ENCODE data around the gene ANKRD37.

ANKRD37 gene

GRCh38 chr4:185380320-185380719 is 16.3 kb upstream of the ANKRD37 start:
- no peaks in the 10 kb centered on the region for H3K9me3 ChIP-seq (ENCODE audit: control insufficient read depth, low read length)
- no CpG with 5 or more reads among the region's 1 CpG for WGBS, 2 experiments (ENCODE audit: insufficient coverage in 2 of 2)
- no peak overlapping the region for H3K4me3 ChIP-seq (ENCODE audit: extremely low read depth, insufficient read depth, low read length, poor library complexity, severe bottlenecking)
- no peaks in the 10 kb centered on the region for H3K4me1 ChIP-seq (ENCODE audit: control insufficient read depth, insufficient read depth, low read length, poor library complexity, severe bottlenecking)
- peaks cover 5% of the 10 kb centered on the region for H3K36me3 ChIP-seq (ENCODE audit: control insufficient read depth, insufficient read depth, low read length)
- H3K27ac ChIP-seq (ENCODE audit: low read depth, low read length, severe bottlenecking) = no peak overlapping the region

- Histone ChIP-seq H3K4me1 (ENCODE audit: control insufficient read depth, insufficient read depth, low read length, poor library complexity, severe bottlenecking) (peaks cover 3% of the 10 kb centered on the region), H3K36me3 (ENCODE audit: control insufficient read depth, insufficient read depth, low read length) (peaks cover 5% of the 10 kb centered on the region), H3K9me3 (ENCODE audit: control insufficient read depth, low read length) (no peaks in the 10 kb centered on the region), H3K4me3 (ENCODE audit: extremely low read depth, insufficient read depth, low read length, poor library complexity, severe bottlenecking) (no peak overlapping the region), H3K27ac (ENCODE audit: low read depth, low read length, severe bottlenecking) (no peak overlapping the region)
- no CpG with 5 or more reads among the region's 4 CpGs for WGBS, 2 experiments (ENCODE audit: insufficient coverage in 2 of 2)
Measured at GRCh38 chr4:185381288-185382196, 15.1 kb upstream of the ANKRD37 start.

- H3K4me3 ChIP-seq (ENCODE audit: extremely low read depth, insufficient read depth, low read length, poor library complexity, severe bottlenecking) = no peak overlapping the region
- peaks cover 3% of the 10 kb centered on the region for H3K4me1 ChIP-seq (ENCODE audit: control insufficient read depth, insufficient read depth, low read length, poor library complexity, severe bottlenecking)
- H3K27ac ChIP-seq (ENCODE audit: low read depth, low read length, severe bottlenecking) = no peak overlapping the region
- peaks cover 5% of the 10 kb centered on the region for H3K36me3 ChIP-seq (ENCODE audit: control insufficient read depth, insufficient read depth, low read length)
- no peaks in the 10 kb centered on the region for H3K9me3 ChIP-seq (ENCODE audit: control insufficient read depth, low read length)
Measured at GRCh38 chr4:185382754-185383153, 13.9 kb upstream of the ANKRD37 start.

GRCh38 chr4:185383451-185383850 is 13.2 kb upstream of the ANKRD37 start:
- WGBS, 2 experiments (ENCODE audit: insufficient coverage in 2 of 2) = 71 to 86% methylated on average over 3 to 4 of the region's 4 CpGs
- Histone ChIP-seq H3K36me3 (ENCODE audit: control insufficient read depth, insufficient read depth, low read length) (peaks cover under 1% of the 10 kb centered on the region), H3K27ac (ENCODE audit: low read depth, low read length, severe bottlenecking) (no peak overlapping the region), H3K9me3 (ENCODE audit: control insufficient read depth, low read length) (no peaks in the 10 kb centered on the region), H3K4me3 (ENCODE audit: extremely low read depth, insufficient read depth, low read length, poor library complexity, severe bottlenecking) (no peak overlapping the region), H3K4me1 (ENCODE audit: control insufficient read depth, insufficient read depth, low read length, poor library complexity, severe bottlenecking) (peaks cover 3% of the 10 kb centered on the region)

- H3K4me3 ChIP-seq (ENCODE audit: extremely low read depth, insufficient read depth, low read length, poor library complexity, severe bottlenecking) = no peak overlapping the region
- peaks cover 3% of the 10 kb centered on the region for H3K4me1 ChIP-seq (ENCODE audit: control insufficient read depth, insufficient read depth, low read length, poor library complexity, severe bottlenecking)
- no peak overlapping the region for H3K27ac ChIP-seq (ENCODE audit: low read depth, low read length, severe bottlenecking)
- WGBS, 2 experiments (ENCODE audit: insufficient coverage in 2 of 2) = 67 to 86% methylated on average over 1 of the region's 2 CpGs
- H3K36me3 ChIP-seq (ENCODE audit: control insufficient read depth, insufficient read depth, low read length) = no peaks in the 10 kb centered on the region
- H3K9me3 ChIP-seq (ENCODE audit: control insufficient read depth, low read length) = no peaks in the 10 kb centered on the region
Measured at GRCh38 chr4:185384061-185384460, 12.6 kb upstream of the ANKRD37 start.

- 84 to 90% methylated on average over 4 to 6 of the region's 10 CpGs for WGBS, 2 experiments (ENCODE audit: insufficient coverage in 2 of 2)
- Histone ChIP-seq H3K27ac (ENCODE audit: low read depth, low read length, severe bottlenecking) (peak overlapping the region; percentile 41), H3K36me3 (ENCODE audit: control insufficient read depth, insufficient read depth, low read length) (no peaks in the 10 kb centered on the region), H3K9me3 (ENCODE audit: control insufficient read depth, low read length) (no peaks in the 10 kb centered on the region), H3K4me1 (ENCODE audit: control insufficient read depth, insufficient read depth, low read length, poor library complexity, severe bottlenecking) (peaks cover 3% of the 10 kb centered on the region), H3K4me3 (ENCODE audit: extremely low read depth, insufficient read depth, low read length, poor library complexity, severe bottlenecking) (no peak overlapping the region)
Measured at GRCh38 chr4:185384930-185385331, 11.7 kb upstream of the ANKRD37 start.

GRCh38 chr4:185387957-185388356 is 8.7 kb upstream of the ANKRD37 start:
- H3K36me3 ChIP-seq (ENCODE audit: control insufficient read depth, insufficient read depth, low read length) = no peaks in the 10 kb centered on the region
- 93 to 99% methylated on average over 10 to 11 of the region's 12 CpGs for WGBS, 2 experiments (ENCODE audit: insufficient coverage in 2 of 2)
- no peak overlapping the region for H3K4me3 ChIP-seq (ENCODE audit: extremely low read depth, insufficient read depth, low read length, poor library complexity, severe bottlenecking)
- no peaks in the 10 kb centered on the region for H3K9me3 ChIP-seq (ENCODE audit: control insufficient read depth, low read length)
- H3K4me1 ChIP-seq (ENCODE audit: control insufficient read depth, insufficient read depth, low read length, poor library complexity, severe bottlenecking) = peaks cover 3% of the 10 kb centered on the region
- H3K27ac ChIP-seq (ENCODE audit: low read depth, low read length, severe bottlenecking) = no peak overlapping the region

- Histone ChIP-seq H3K4me3 (ENCODE audit: extremely low read depth, insufficient read depth, low read length, poor library complexity, severe bottlenecking) (no peak overlapping the region), H3K9me3 (ENCODE audit: control insufficient read depth, low read length) (no peaks in the 10 kb centered on the region), H3K4me1 (ENCODE audit: control insufficient read depth, insufficient read depth, low read length, poor library complexity, severe bottlenecking) (no peaks in the 10 kb centered on the region), H3K27ac (ENCODE audit: low read depth, low read length, severe bottlenecking) (no peak overlapping the region), H3K36me3 (ENCODE audit: control insufficient read depth, insufficient read depth, low read length) (no peaks in the 10 kb centered on the region)
- 88 to 94% methylated on average over 4 to 6 of the region's 6 CpGs for WGBS, 2 experiments (ENCODE audit: insufficient coverage in 2 of 2)
Measured at GRCh38 chr4:185390941-185391340, 5.7 kb upstream of the ANKRD37 start.

- no peaks in the 10 kb centered on the region for H3K9me3 ChIP-seq (ENCODE audit: control insufficient read depth, low read length)
- WGBS, 2 experiments (ENCODE audit: insufficient coverage in 2 of 2) = no CpG with 5 or more reads among the region's 1 CpG
- H3K4me1 ChIP-seq (ENCODE audit: control insufficient read depth, insufficient read depth, low read length, poor library complexity, severe bottlenecking) = no peaks in the 10 kb centered on the region
- H3K4me3 ChIP-seq (ENCODE audit: extremely low read depth, insufficient read depth, low read length, poor library complexity, severe bottlenecking) = no peak overlapping the region
- no peak overlapping the region for H3K27ac ChIP-seq (ENCODE audit: low read depth, low read length, severe bottlenecking)
- no peaks in the 10 kb centered on the region for H3K36me3 ChIP-seq (ENCODE audit: control insufficient read depth, insufficient read depth, low read length)
Measured at GRCh38 chr4:185392156-185392555, 4.5 kb upstream of the ANKRD37 start.

- no peak overlapping the region for H3K4me3 ChIP-seq (ENCODE audit: extremely low read depth, insufficient read depth, low read length, poor library complexity, severe bottlenecking)
- WGBS, 2 experiments (ENCODE audit: insufficient coverage in 2 of 2) = 92% methylated on average over 8 of the region's 12 CpGs
- H3K36me3 ChIP-seq (ENCODE audit: control insufficient read depth, insufficient read depth, low read length) = no peaks in the 10 kb centered on the region
- no peaks in the 10 kb centered on the region for H3K4me1 ChIP-seq (ENCODE audit: control insufficient read depth, insufficient read depth, low read length, poor library complexity, severe bottlenecking)
- H3K27ac ChIP-seq (ENCODE audit: low read depth, low read length, severe bottlenecking) = no peak overlapping the region
- no peaks in the 10 kb centered on the region for H3K9me3 ChIP-seq (ENCODE audit: control insufficient read depth, low read length)
Measured at GRCh38 chr4:185394568-185395237, 1.9 kb upstream of the ANKRD37 start.

Measured in mesodermal cell (in vitro differentiated cells).